ENCODE measurements around the gene SLC1A1.

DNA sequence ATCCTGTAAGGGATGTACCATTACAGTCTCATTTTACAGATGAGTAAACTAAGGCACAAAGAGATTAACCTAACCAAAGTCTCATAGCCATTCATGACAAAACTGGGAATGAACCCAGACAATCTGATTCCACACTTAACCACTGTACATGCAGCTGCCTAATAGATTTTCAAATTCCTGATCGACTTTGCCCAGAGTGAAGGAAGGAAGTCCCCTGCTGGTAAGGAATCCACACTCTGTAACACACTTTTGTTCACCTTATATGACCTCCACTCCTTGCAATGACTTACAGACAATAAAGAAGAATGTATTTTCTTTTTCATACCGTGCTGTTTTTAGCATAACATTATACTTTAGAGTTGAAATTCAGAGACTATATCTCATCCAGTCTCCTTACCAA, 140.6 kb downstream of the SLC1A1 start:
- TF ChIP-seq DR1 (CRISPR knock-in tag; IDR thresholded peaks at IDR 0.05) (no peak), ZNF260 (CRISPR knock-in tag; IDR thresholded peaks at IDR 0.05; ENCODE audit: borderline replicate concordance, low read depth) (no peak), ZNF296 (CRISPR knock-in tag; conservative IDR thresholded peaks at IDR 0.05) (no peak), GZF1 (CRISPR knock-in tag; IDR thresholded peaks at IDR 0.05) (no peak), TBP (CRISPR knock-in tag; IDR thresholded peaks at IDR 0.05) (no peak), ZNF12 (CRISPR knock-in tag; IDR thresholded peaks at IDR 0.05) (no peak), NR2F1 (CRISPR knock-in tag; IDR thresholded peaks at IDR 0.05) (no peak), RELA (CRISPR knock-in tag; IDR thresholded peaks at IDR 0.05) (no peak), RFX1 (IDR thresholded peaks at IDR 0.05) (no peak)
- TF ChIP-seq, protein P1, sequence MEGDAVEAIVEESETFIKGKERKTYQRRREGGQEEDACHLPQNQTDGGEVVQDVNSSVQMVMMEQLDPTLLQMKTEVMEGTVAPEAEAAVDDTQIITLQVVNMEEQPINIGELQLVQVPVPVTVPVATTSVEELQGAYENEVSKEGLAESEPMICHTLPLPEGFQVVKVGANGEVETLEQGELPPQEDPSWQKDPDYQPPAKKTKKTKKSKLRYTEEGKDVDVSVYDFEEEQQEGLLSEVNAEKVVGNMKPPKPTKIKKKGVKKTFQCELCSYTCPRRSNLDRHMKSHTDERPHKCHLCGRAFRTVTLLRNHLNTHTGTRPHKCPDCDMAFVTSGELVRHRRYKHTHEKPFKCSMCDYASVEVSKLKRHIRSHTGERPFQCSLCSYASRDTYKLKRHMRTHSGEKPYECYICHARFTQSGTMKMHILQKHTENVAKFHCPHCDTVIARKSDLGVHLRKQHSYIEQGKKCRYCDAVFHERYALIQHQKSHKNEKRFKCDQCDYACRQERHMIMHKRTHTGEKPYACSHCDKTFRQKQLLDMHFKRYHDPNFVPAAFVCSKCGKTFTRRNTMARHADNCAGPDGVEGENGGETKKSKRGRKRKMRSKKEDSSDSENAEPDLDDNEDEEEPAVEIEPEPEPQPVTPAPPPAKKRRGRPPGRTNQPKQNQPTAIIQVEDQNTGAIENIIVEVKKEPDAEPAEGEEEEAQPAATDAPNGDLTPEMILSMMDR (CRISPR knock-in tag; IDR thresholded peaks at IDR 0.05) = no peak
- TF ChIP-seq, protein P2, sequence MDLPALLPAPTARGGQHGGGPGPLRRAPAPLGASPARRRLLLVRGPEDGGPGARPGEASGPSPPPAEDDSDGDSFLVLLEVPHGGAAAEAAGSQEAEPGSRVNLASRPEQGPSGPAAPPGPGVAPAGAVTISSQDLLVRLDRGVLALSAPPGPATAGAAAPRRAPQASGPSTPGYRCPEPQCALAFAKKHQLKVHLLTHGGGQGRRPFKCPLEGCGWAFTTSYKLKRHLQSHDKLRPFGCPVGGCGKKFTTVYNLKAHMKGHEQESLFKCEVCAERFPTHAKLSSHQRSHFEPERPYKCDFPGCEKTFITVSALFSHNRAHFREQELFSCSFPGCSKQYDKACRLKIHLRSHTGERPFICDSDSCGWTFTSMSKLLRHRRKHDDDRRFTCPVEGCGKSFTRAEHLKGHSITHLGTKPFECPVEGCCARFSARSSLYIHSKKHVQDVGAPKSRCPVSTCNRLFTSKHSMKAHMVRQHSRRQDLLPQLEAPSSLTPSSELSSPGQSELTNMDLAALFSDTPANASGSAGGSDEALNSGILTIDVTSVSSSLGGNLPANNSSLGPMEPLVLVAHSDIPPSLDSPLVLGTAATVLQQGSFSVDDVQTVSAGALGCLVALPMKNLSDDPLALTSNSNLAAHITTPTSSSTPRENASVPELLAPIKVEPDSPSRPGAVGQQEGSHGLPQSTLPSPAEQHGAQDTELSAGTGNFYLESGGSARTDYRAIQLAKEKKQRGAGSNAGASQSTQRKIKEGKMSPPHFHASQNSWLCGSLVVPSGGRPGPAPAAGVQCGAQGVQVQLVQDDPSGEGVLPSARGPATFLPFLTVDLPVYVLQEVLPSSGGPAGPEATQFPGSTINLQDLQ (CRISPR knock-in tag; IDR thresholded peaks at IDR 0.05) = no peak
- TF ChIP-seq, protein P3, sequence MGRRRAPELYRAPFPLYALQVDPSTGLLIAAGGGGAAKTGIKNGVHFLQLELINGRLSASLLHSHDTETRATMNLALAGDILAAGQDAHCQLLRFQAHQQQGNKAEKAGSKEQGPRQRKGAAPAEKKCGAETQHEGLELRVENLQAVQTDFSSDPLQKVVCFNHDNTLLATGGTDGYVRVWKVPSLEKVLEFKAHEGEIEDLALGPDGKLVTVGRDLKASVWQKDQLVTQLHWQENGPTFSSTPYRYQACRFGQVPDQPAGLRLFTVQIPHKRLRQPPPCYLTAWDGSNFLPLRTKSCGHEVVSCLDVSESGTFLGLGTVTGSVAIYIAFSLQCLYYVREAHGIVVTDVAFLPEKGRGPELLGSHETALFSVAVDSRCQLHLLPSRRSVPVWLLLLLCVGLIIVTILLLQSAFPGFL (CRISPR knock-in tag; IDR thresholded peaks at IDR 0.05) = no peak
- TF ChIP-seq, protein P4, sequence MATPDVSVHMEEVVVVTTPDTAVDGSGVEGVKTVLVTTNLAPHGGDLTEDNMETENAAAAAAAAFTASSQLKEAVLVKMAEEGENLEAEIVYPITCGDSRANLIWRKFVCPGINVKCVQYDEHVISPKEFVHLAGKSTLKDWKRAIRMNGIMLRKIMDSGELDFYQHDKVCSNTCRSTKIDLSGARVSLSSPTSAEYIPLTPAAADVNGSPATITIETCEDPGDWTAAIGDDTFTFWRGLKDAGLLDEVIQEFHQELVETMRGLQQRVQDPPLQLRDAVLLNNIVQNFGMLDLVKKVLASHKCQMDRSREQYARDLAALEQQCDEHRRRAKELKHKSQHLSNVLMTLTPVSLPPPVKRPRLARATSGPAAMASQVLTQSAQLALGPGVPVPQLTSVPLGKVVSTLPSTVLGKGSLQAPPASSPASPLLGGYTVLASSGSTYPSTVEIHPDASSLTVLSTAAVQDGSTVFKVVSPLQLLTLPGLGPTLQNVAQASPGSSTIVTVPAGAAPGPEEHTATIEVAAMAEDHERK (CRISPR knock-in tag; IDR thresholded peaks at IDR 0.05; ENCODE audit: low read depth) = no peak
